OCI-LY7 (cell line): Measurements from ENCODE around the gene TRA2B. TPM values are rescaled to one million over a fixed set of nuclear protein-coding genes. Genes with fewer than 3 reads are reported as not detected.

Source experiments
- BruUV-seq: library from RNA; stranded (reverse); fragments of 400-500 nt; replicated peaks from 2 replicates; lab custom pipeline; 2021; lab: Mats Ljungman, UMichigan
- CTCF ChIA-PET: fragments of 300-600 bp; sonication (Branson Sonifier 250); formaldehyde crosslinking; loops from one replicate; lab custom pipeline; 2022; ENCODE audit warnings: antibody characterized with exemption; ENCODE audit not compliant: unreplicated experiment; lab: Charles Lee
- POLR2A ChIA-PET: fragments of 300-600 bp; sonication (Branson Sonifier 250); formaldehyde crosslinking; loops from one replicate; lab custom pipeline; 2022; ENCODE audit warnings: antibody characterized with exemption; lab: Charles Lee
- DNase-seq: peaks from one replicate; pipeline ENCODE4 v3.0.0-alpha.2; 2015; ENCODE audit warnings: low spot score
- H2AFZ ChIP-seq: fragments of 200-600 bp; sonication (generic), shearing (Covaris generic); 2 replicates; pipeline ENCODE4 v1.6.1; 2014; ENCODE audit warnings: mild to moderate bottlenecking, antibody characterized with exemption, low read length, moderate library complexity
- H3K27ac ChIP-seq: fragments of 200-600 bp; sonication (generic); 2 replicates; pipeline ENCODE4 v1.5.1; 2014; ENCODE audit warnings: mixed run types, low read depth, mild to moderate bottlenecking, moderate library complexity, low read length, inconsistent platforms; ENCODE audit not compliant: poor library complexity, severe bottlenecking
- H3K36me3 ChIP-seq: fragments of 200-600 bp; sonication (generic); 2 replicates; pipeline ENCODE4 v1.6.1; 2014; ENCODE audit warnings: mild to moderate bottlenecking, antibody characterized with exemption, low read length, moderate library complexity, mixed read lengths; ENCODE audit not compliant: insufficient read depth
- H3K4me1 ChIP-seq: fragments of 200-600 bp; sonication (generic); 2 replicates; pipeline ENCODE4 v1.5.1; 2014; ENCODE audit warnings: mild to moderate bottlenecking, low read length; ENCODE audit not compliant: insufficient read depth, poor library complexity, severe bottlenecking
- H3K4me2 ChIP-seq: fragments of 200-600 bp; sonication (generic); 2 replicates; pipeline ENCODE4 v1.6.1; 2014; ENCODE audit warnings: mild to moderate bottlenecking, low read length
- H3K4me3 ChIP-seq: fragments of 200-600 bp; sonication (generic); 2 replicates; pipeline ENCODE4 v1.5.1; 2014; ENCODE audit warnings: mild to moderate bottlenecking, low read depth, low read length; ENCODE audit not compliant: poor library complexity, severe bottlenecking
- H3K79me2 ChIP-seq: fragments of 200-600 bp; sonication (generic); 2 replicates; pipeline ENCODE4 v1.6.1; 2016; ENCODE audit warnings: low read depth, mild to moderate bottlenecking, low read length, moderate library complexity, mixed read lengths; ENCODE audit not compliant: insufficient read depth
- H3K9me2 ChIP-seq: fragments of 200-600 bp; sonication (generic); 2 replicates; pipeline ENCODE4 v1.6.1; 2016; ENCODE audit warnings: mild to moderate bottlenecking, low read length, mixed read lengths; ENCODE audit not compliant: insufficient read depth
- H3K9me3 ChIP-seq: fragments of 200-600 bp; sonication (generic); 2 replicates; pipeline ENCODE4 v1.6.1; 2014; ENCODE audit warnings: mild to moderate bottlenecking, mixed run types, low read length, mixed read lengths
- H4K20me1 ChIP-seq: fragments of 200-600 bp; sonication (generic); 2 replicates; pipeline ENCODE4 v1.6.1; 2014; ENCODE audit warnings: mild to moderate bottlenecking, antibody characterized with exemption, low read length, moderate library complexity, mixed read lengths; ENCODE audit not compliant: insufficient read depth
- CTCF ChIP-seq: fragments of 200-600 bp; sonication (generic); conservative IDR thresholded peaks from 2 replicates; pipeline ENCODE4 v1.5.1; 2014; ENCODE audit warnings: mild to moderate bottlenecking, antibody characterized with exemption, low read length, moderate library complexity, mixed read lengths
- EZH2phosphoT487 ChIP-seq: fragments of 200-600 bp; sonication (generic); IDR thresholded peaks from 2 replicates; pipeline ENCODE4 v1.6.1; 2018; ENCODE audit warnings: low read depth, borderline replicate concordance, mild to moderate bottlenecking, mixed run types, antibody characterized with exemption, low read length, moderate library complexity, mixed read lengths
- intact Hi-C: fragments of 100-400 bp; cut with micrococcal nuclease; formaldehyde crosslinking; loops from one replicate; pipeline ENCODE4 v1.10.0; 2022; ENCODE audit not compliant: unreplicated experiment
- total RNA-seq, 2 experiments: library from RNA; depleted of rRNA in 1 of 2; stranded (reverse); fragments of >200 nt in 1 of 2; shearing (Covaris generic) in 1 of 2; gene quantifications; 2 replicates each; pipeline ENCODE4 v1.2.3, GENCODE V29; 2014 to 2022

TRA2B gene
- total RNA-seq, 2 experiments from 2014 or later = 325 to 349 TPM

- Histone ChIP-seq H3K36me3 (peaks cover 62% of the 10 kb centered on the region), H2AFZ (no peak overlapping the region), H3K79me2 (peaks cover 66% of the 10 kb centered on the region), H3K4me1 (peaks cover 34% of the 10 kb centered on the region), H4K20me1 (peaks cover 57% of the 10 kb centered on the region), H3K9me3 (no peaks in the 10 kb centered on the region), H3K27ac (peak overlapping the region; percentile 88), H3K9me2 (no peaks in the 10 kb centered on the region), H3K4me2 (peak overlapping the region; percentile 88), H3K4me3 (peak overlapping the region; percentile 92)
- intact Hi-C loops = loop anchor here (2.0 to 10.0 kb wide), 5 partner anchors 341 to 1089 kb away; partner anchors contain the start of genes EIF4A2 and TBCCD1
- DNase-seq = no peak
- POLR2A ChIA-PET = interaction anchor here (0.8 to 1.6 kb wide), 6 partner anchors 9 to 389 kb away, joined by 3 to 7 read pairs (median 4); no protein-coding TSS in a partner anchor
- CTCF ChIA-PET = no interaction called here
- BruUV-seq = no TSS peak
- TF ChIP-seq EZH2phosphoT487 (no peak), CTCF (no peak)
Observed at GRCh38 chr3:185936273-185936629, 1.6 kb downstream of the TRA2B start.

GRCh38 chr3:185935465-185936272 is 2.1 kb downstream of the TRA2B start:
- Histone ChIP-seq H3K4me3 (peak overlapping the region; percentile 92), H3K9me3 (no peaks in the 10 kb centered on the region), H3K9me2 (no peaks in the 10 kb centered on the region), H3K79me2 (peaks cover 71% of the 10 kb centered on the region), H4K20me1 (peaks cover 63% of the 10 kb centered on the region), H3K4me1 (peaks cover 40% of the 10 kb centered on the region), H3K27ac (peak overlapping the region; percentile 88), H2AFZ (no peak overlapping the region), H3K36me3 (peaks cover 67% of the 10 kb centered on the region), H3K4me2 (peak overlapping the region; percentile 88)
- POLR2A ChIA-PET = interaction anchor here (0.8 to 1.6 kb wide), 6 partner anchors 9 to 390 kb away, joined by 3 to 7 read pairs (median 4); no protein-coding TSS in a partner anchor
- intact Hi-C loops = loop anchor here (2.0 to 10.0 kb wide), 5 partner anchors 341 to 1089 kb away; partner anchors contain the start of genes EIF4A2 and TBCCD1
- CTCF ChIA-PET = no interaction called here
- no peak for TF ChIP-seq EZH2phosphoT487
- no peak for TF ChIP-seq CTCF
- BruUV-seq = no TSS peak
- no peak for DNase-seq
